ENCODE data around the gene SPECC1L.

DNA sequence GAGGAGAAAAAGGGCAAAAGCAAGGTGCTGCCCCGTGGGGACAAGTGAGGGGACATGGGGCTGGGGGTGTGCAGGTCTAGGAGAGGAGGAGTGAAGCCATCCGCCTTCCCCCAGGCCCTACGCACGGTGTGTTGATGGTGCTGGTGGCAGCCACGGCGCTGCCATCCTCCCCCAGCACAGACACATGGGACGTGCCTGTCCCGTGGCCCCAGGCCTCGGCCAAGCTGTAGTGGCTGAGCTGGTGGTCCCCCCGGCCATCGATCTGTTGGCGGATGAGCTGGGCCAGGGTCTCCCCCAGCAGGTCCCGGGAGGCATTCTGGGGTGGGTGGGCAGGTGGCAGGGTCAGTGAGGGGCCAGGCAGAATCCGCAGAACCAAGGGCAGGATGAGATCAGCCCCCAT lies 44.7 kb upstream of the SPECC1L start:
- TF ChIP-seq CEBPB (IDR thresholded peaks at IDR 0.05) (no peak), NFIC (IDR thresholded peaks at IDR 0.05) (no peak), CREB1 (IDR thresholded peaks at IDR 0.05; ENCODE audit: low read depth) (no peak), RAD21 (IDR thresholded peaks at IDR 0.05; ENCODE audit: low read depth) (no peak), TEAD4 (IDR thresholded peaks at IDR 0.05) (no peak)
- TF ChIP-seq, protein P1, sequence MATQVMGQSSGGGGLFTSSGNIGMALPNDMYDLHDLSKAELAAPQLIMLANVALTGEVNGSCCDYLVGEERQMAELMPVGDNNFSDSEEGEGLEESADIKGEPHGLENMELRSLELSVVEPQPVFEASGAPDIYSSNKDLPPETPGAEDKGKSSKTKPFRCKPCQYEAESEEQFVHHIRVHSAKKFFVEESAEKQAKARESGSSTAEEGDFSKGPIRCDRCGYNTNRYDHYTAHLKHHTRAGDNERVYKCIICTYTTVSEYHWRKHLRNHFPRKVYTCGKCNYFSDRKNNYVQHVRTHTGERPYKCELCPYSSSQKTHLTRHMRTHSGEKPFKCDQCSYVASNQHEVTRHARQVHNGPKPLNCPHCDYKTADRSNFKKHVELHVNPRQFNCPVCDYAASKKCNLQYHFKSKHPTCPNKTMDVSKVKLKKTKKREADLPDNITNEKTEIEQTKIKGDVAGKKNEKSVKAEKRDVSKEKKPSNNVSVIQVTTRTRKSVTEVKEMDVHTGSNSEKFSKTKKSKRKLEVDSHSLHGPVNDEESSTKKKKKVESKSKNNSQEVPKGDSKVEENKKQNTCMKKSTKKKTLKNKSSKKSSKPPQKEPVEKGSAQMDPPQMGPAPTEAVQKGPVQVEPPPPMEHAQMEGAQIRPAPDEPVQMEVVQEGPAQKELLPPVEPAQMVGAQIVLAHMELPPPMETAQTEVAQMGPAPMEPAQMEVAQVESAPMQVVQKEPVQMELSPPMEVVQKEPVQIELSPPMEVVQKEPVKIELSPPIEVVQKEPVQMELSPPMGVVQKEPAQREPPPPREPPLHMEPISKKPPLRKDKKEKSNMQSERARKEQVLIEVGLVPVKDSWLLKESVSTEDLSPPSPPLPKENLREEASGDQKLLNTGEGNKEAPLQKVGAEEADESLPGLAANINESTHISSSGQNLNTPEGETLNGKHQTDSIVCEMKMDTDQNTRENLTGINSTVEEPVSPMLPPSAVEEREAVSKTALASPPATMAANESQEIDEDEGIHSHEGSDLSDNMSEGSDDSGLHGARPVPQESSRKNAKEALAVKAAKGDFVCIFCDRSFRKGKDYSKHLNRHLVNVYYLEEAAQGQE (IDR thresholded peaks at IDR 0.05; ENCODE audit: low read depth), result no peak
- TF ChIP-seq, protein P2, sequence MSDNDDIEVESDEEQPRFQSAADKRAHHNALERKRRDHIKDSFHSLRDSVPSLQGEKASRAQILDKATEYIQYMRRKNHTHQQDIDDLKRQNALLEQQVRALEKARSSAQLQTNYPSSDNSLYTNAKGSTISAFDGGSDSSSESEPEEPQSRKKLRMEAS (IDR thresholded peaks at IDR 0.05), result no peak
